Cerebellar cortex (tissue), 1 donor: ENCODE data around the gene RPTOR.
"Not testable (repeated sequence)": the region's sequence is repeated elsewhere in the genome, so short reads cannot be mapped to it uniquely, and the experiment has no call there.

ENCODE experiments used
- DNase-seq: peaks from one replicate; pipeline ENCODE4 v3.0.0-alpha.2; 2015; ENCODE audit warnings: low spot score

The RPTOR gene

GRCh38 chr17:80555266-80555665 is 10.6 kb downstream of the RPTOR start:
- DNase-seq, result no peak

GRCh38 chr17:80558046-80558445 is 13.4 kb downstream of the RPTOR start:
- DNase-seq, result no peak

GRCh38 chr17:80559825-80560251 is 15.2 kb downstream of the RPTOR start:
- no peak for DNase-seq

GRCh38 chr17:80561541-80562114 is 17.0 kb downstream of the RPTOR start:
- DNase-seq, result no peak

GRCh38 chr17:80564545-80564944 is 19.9 kb downstream of the RPTOR start:
- DNase-seq, result no peak

- no peak for DNase-seq
Measured at GRCh38 chr17:80565343-80566053, 20.9 kb downstream of the RPTOR start.

GRCh38 chr17:80566054-80566400 is 21.4 kb downstream of the RPTOR start:
- no peak for DNase-seq

- no peak for DNase-seq
Measured at GRCh38 chr17:80568246-80568645, 23.6 kb downstream of the RPTOR start.

GRCh38 chr17:80569924-80570323 is 25.3 kb downstream of the RPTOR start:
- DNase-seq, result no peak

GRCh38 chr17:80573701-80574100 is 29.1 kb downstream of the RPTOR start:
- no peak for DNase-seq

GRCh38 chr17:80574496-80574895 is 29.9 kb downstream of the RPTOR start:
- no peak for DNase-seq

GRCh38 chr17:80575057-80575875 is 30.6 kb downstream of the RPTOR start:
- DNase-seq, result peak; percentile 81

GRCh38 chr17:80577876-80578570 is 33.4 kb downstream of the RPTOR start:
- no peak for DNase-seq

GRCh38 chr17:80578668-80579388 is 34.2 kb downstream of the RPTOR start:
- DNase-seq, result not testable (repeated sequence)

GRCh38 chr17:80582165-80582564 is 37.5 kb downstream of the RPTOR start:
- DNase-seq, result no peak

GRCh38 chr17:80584176-80584905 is 39.7 kb downstream of the RPTOR start:
- DNase-seq, result no peak

- no peak for DNase-seq
Measured at GRCh38 chr17:80585890-80586845, 41.5 kb downstream of the RPTOR start.

- DNase-seq, result peak; percentile 48
Measured at GRCh38 chr17:80586846-80587228, 42.2 kb downstream of the RPTOR start.

- no peak for DNase-seq
Measured at GRCh38 chr17:80588702-80589383, 44.2 kb downstream of the RPTOR start.
